ENCODE measurements around the gene HSD17B10. TPM values are rescaled to one million over a fixed set of nuclear protein-coding genes. Genes with fewer than 3 reads are reported as not detected.

The HSD17B10 gene
- total and polyA plus RNA-seq, 2 of the 13 experiments (the other 11 are each of a cell fraction or from before 2014, with no cell fraction given): 68.7 to 84.7 TPM

GRCh38 chrX:53422086-53422860, 11.9 kb downstream of the HSD17B10 start, which contains the start of gene SMC1A (continued):
- TF ChIP-seq KIAA2018 (CRISPR knock-in tag; IDR thresholded peaks at IDR 0.05; ENCODE audit: borderline replicate concordance) (no peak), MIER2 (CRISPR knock-in tag; IDR thresholded peaks at IDR 0.05) (no peak), MTF2 (CRISPR knock-in tag; IDR thresholded peaks at IDR 0.05; ENCODE audit: borderline replicate concordance) (no peak), SRSF9 (IDR thresholded peaks at IDR 0.05; ENCODE audit: borderline replicate concordance, insufficient read depth, low read depth, low read length, poor library complexity, severe bottlenecking) (no peak), PRDM15 (CRISPR knock-in tag; IDR thresholded peaks at IDR 0.05) (peak; percentile 48; the same call in 1 of the 2 replicates), CSRNP2 (CRISPR knock-in tag; conservative IDR thresholded peaks at IDR 0.05; ENCODE audit: low read depth) (no peak), TRIM22 (IDR thresholded peaks at IDR 0.05) (no peak), ZBTB26 (CRISPR knock-in tag; IDR thresholded peaks at IDR 0.05; ENCODE audit: borderline replicate concordance) (no peak)

Data from HepG2 (cell line).